Left colon (tissue), 2 donors: Measurements from ENCODE around the gene IFI27L1. TPM values are rescaled to one million over a fixed set of nuclear protein-coding genes. Genes with fewer than 3 reads are reported as not detected.

ENCODE experiments used
- ATAC-seq: fragments of 200-7000 bp; cut with Tn5 transposase; one replicate; pipeline ENCODE4 v1.9.1; 2020; ENCODE audit warnings: mild to moderate bottlenecking, moderate library complexity
- DNase-seq, 2 donors: peaks; one replicate each; pipeline ENCODE4 v3.0.0-alpha.2; 2020
- intact Hi-C, 2 donors: fragments of 100-400 bp; cut with DNase I in 1 of 2; cut with micrococcal nuclease in 1 of 2; formaldehyde crosslinking; loops; one replicate each; pipeline versions ENCODE4 v1.11.2 to v1.14.0; 2022; cut with DNase I, micrococcal nuclease
- long read RNA-seq: library from polyadenylated mRNA; unstranded; transcript quantifications from one replicate; pipeline ENCODE4 v2.0.0, GENCODE V29; 2021
- total RNA-seq, 2 donors: library from RNA; stranded (reverse); fragmentation: NEBNext Ultra II Directional; extraction: Animal tissue kit (Norgen Biotek cat#: 25700); gene quantifications; one replicate each; pipeline ENCODE4 v1.2.1, GENCODE V29; 2021
- donor health status: DM: no; HTN: no; CAD: no.
- donor health status: DM: yes; HTN: yes; CAD: no.

The IFI27L1 gene
- 10 to 100 TPM; 33.9 to 40.5 TPM for total RNA-seq
- long read RNA-seq, transcript IFI27L1-209 (5 exons, 680 nt), result major isoform, 6 of 17 reads
- long read RNA-seq, partial matches to known transcripts, result 0 of 17 reads
- long read RNA-seq, other reads (novel, unspliced or antisense), result 10 of 17 reads

GRCh38 chr14:94080621-94081385, at the start of gene IFI27L1, which contains the start of gene DDX24:
Gene IFI27L1 (plus strand): TSS chr14:94081310. CDS start chr14:94096938, 15,628 bp downstream.
Gene DDX24 (minus strand): TSS chr14:94081202. CDS start chr14:94079742, 1,460 bp downstream.
- ATAC-seq, result peak; percentile 99
- intact Hi-C loops, result no loop called here

GRCh38 chr14:94031883-94032279, 49.2 kb upstream of the IFI27L1 start:
- intact Hi-C loops, result no loop called here
- peak; percentile 77 for ATAC-seq

More at GRCh38 chr14:94080621-94081385, at the start of gene IFI27L1, which contains the start of gene DDX24:
- peak; percentile 97 to 98 for DNase-seq

GRCh38 chr14:94034886-94035285, 46.2 kb upstream of the IFI27L1 start:
- no peak for ATAC-seq
- no peak for DNase-seq
- intact Hi-C loops, result loop anchor here in 1 of 2 donors (5.0 kb wide), 1 partner anchor 102 kb away; no protein-coding TSS in a partner anchor

More at GRCh38 chr14:94031883-94032279, 49.2 kb upstream of the IFI27L1 start:
- DNase-seq, result peak; percentile 47 to 68

- ATAC-seq, result peak; percentile 86
- DNase-seq, result peak; percentile 56 to 86
- intact Hi-C loops, result loop anchor here in 1 of 2 donors (5.0 kb wide), 1 partner anchor 101 kb away; no protein-coding TSS in a partner anchor
Observed at GRCh38 chr14:94036313-94037167, 44.6 kb upstream of the IFI27L1 start.

GRCh38 chr14:94037954-94038353, 43.2 kb upstream of the IFI27L1 start:
- intact Hi-C loops, result loop anchor here in 1 of 2 donors (5.0 kb wide), 1 partner anchor 99 kb away; no protein-coding TSS in a partner anchor
- no peak for ATAC-seq
- no peak for DNase-seq

DNA sequence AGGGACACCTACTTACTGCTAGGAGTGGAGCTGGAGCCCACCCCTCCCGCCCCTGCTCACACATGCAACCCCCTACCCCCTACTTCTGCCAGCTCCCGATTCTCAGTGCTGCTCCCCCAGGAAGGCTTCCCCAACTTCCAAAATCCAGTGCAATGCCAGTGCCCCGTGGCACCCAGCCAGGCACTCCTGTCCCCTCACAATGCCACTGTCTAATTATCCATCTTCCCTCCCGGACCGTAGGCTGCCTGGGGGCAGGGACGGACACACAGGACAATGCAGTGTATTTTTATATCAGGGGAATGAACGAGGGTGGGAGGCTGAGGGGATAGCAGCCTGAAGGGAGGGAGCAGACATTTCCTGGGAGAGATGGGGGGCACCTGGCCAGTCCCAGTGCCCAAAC, 42.6 kb upstream of the IFI27L1 start:
- intact Hi-C loops, result loop anchor here in 1 of 2 donors (5.0 kb wide), 1 partner anchor 99 kb away; no protein-coding TSS in a partner anchor
- no peak for DNase-seq
- no peak for ATAC-seq

DNA sequence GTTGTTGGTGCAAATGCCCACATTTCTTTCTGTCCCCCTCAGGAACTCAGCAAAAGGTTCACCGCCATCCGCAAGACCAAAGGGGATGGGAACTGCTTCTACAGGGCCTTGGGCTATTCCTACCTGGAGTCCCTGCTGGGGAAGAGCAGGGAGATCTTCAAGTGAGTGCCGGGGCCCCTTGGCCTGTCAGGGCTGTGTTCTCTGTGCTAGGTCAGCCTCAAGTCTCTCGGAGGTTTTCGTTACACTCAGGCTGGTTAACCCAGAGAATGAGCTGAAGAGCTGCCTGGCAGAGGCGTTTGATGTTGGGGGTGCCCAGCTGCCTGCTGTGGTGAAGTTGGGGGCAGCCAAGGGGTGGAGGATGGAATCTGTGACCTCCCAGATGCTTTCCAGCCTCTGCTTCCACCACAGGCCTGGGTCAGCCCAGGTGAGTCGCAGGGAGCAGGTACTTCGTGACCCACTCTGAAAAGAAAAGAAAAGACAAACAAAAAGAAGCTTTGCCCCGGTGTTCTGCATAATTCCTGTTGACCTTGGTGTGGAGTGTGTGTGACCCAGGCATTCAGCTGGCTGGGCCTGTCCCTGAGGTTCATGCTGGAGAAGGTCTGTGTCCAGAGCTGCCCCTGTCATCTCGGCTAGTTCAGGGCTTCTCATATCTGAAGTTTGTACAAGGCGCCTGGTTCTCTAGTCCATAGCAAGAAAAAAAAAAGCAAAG, 42.0 kb upstream of the IFI27L1 start:
- intact Hi-C loops, result loop anchor here in 1 of 2 donors (5.0 kb wide), 1 partner anchor 98 kb away; no protein-coding TSS in a partner anchor
- no peak for ATAC-seq
- DNase-seq, result no peak

DNA sequence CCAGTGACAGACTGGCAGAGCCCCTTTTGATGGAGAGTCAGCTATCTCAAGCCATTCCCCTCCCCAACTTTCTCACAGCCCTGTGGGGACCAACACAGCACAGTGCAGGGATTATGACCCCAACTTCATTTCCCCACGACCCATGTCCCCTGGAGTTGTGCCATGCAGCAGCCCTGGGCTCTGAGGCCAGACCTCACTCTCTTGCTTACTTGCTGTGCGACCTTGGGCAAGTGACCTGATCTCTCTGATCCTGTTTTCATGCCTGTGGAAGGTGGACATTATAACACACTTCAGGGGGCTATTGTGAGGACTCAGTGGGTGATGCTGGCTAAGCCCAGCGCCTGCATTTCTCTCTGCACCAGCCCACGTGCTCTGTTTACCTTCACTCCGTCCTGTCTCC, 40.9 kb upstream of the IFI27L1 start:
- ATAC-seq, result no peak
- intact Hi-C loops, result no loop called here
- no peak for DNase-seq

- DNase-seq (no peak), ATAC-seq (no peak)
- intact Hi-C loops, result no loop called here
Observed at GRCh38 chr14:94040796-94041195, 40.3 kb upstream of the IFI27L1 start.

DNA sequence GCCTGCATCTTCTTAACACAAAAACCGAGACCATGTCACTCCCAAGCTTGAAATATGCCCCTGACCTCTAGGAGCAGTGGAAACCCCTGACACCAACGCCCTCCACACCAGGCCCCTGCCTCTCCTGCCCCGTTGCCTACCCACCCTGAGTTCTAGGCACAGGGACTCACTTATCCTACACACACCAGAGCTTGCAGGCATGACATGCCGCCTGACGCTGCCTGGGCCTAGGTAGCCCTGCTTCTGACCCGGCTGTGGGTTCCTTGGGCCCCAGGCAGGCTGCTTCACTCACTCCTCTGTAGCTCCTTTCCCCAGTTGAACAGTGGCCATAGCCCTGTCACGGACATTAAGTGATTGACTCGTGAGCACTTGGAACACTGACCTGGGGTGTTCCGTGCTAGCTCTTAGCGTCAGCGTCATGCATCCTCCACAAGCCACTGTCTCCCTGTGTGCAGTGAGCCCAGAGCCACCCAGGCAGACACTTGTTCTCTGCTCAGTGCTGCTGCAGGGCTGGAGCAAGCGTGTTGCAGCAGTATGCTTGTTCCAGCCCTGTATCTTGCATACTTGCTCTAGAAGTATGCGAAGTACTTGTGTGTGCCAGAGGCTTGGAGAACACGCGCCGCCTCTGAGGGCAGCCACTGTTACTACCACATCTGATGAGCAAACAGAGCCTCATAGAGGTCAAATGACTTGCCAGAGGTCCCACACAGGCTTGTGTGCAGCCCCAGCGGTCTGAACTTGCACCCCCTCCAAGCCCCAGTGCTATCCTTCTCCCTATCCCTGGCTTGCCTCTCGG, 39.4 kb upstream of the IFI27L1 start:
- DNase-seq, result no peak
- intact Hi-C loops, result no loop called here
- ATAC-seq, result no peak

- ATAC-seq (no peak), DNase-seq (no peak)
- intact Hi-C loops, result no loop called here
Observed at GRCh38 chr14:94042433-94043091, 38.5 kb upstream of the IFI27L1 start.

- DNase-seq, result no peak
- ATAC-seq, result peak; percentile 39
- intact Hi-C loops, result no loop called here
Observed at GRCh38 chr14:94043111-94043755, 37.9 kb upstream of the IFI27L1 start.

DNA sequence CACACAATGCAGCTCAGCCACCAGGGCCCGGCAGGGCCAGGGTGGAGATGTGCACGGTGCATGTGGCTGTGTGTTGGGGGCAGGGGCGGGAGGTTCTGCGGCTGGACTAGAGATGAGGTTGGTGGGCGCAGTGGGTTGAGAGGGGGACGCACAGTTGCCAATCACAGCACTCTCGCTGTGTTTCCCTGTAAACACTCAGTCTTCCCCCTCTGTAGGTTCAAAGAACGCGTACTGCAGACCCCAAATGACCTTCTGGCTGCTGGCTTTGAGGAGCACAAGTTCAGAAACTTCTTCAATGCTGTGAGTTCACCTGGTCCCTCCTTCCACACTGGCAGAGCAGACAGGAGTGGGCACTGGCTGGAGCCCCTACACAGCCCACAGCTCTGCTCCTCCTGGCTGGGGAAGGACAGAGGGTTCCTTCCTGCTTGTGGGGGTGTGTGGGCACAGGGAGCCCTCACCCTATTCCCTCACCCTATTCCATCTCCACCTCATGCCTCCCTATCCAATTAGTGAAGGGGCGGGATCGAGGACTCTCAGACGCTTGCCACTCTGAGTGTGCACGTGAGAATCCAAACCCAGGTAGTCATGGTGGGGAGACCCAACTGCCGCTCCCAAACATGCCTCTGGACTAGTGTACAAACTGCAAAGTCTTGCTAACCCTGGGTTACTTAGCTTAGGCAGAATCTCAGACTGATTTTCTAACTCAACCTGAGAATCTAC, 37.2 kb upstream of the IFI27L1 start:
- intact Hi-C loops, result no loop called here
- ATAC-seq, result peak; percentile 4
- peak in 1 of 2 donors; percentile 11 for DNase-seq

DNA sequence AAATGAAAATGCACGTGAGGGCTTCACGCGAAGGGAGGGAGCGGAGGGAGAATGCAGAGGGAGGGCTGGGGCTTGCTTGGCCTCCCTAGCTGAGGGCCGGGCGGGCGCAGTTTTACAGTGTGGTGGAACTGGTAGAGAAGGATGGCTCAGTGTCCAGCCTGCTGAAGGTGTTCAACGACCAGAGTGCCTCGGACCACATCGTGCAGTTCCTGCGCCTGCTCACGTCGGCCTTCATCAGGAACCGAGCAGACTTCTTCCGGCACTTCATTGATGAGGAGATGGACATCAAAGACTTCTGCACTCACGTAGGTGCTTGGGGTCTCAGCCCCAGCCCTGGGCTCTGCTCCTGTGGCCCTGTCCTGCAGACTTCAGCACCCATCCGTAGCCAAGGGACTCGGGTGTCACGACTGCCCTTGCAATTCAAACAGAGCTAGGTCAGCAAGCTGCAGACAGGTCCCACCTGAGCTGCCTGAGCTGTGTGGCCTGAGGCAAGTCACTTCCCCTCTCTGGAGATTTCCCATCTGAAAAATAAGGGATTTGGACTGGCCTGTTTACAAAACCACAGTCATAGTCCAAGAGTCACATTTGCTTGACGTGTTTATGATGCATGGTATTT, 36.5 kb upstream of the IFI27L1 start:
- DNase-seq, result peak in 1 of 2 donors; percentile 19
- no peak for ATAC-seq
- intact Hi-C loops, result no loop called here

DNA sequence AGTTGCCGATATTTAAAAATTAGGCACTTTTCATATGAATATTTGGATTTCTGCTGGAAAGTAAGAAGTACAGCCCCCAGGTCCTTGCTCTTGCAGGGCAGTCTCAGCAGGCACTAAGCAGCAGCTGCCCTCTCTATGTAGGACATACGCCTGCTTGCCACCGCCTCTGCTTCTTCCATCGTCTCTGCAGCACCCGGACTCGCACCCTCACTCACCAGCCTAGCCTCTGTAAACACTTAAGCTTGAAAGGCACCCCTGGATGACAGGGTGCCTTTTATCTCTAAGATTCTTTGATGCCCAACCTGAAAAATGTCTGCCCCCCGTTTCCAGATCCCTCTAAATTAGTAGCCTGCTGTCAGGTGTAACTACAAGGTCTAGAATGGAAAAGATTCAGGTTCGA, 36.0 kb upstream of the IFI27L1 start:
- ATAC-seq, result no peak
- intact Hi-C loops, result no loop called here

More for the DNA sequence above, 36.0 kb upstream of the IFI27L1 start:
- DNase-seq, result no peak
